Ovary (tissue), 3 donors: ENCODE measurements around the gene IRF2BP2.

Experiments used
- EP300 ChIP-seq: sonication (generic); formaldehyde crosslinking; IDR thresholded peaks from one replicate; pipeline ENCODE4 v1.6.1; 2017; ENCODE audit warnings: antibody characterized with exemption
- POLR2A ChIP-seq: fragments of 450-650 bp; IDR thresholded peaks from one replicate; pipeline ENCODE4 v1.6.1; 2017; ENCODE audit warnings: antibody characterized with exemption, mild to moderate bottlenecking, moderate library complexity
- TF ChIP-seq, protein P1 (sequence below), 3 donors: fragments of 450-650 bp in 2 of 3; fragments of 200-600 bp in 1 of 3; IDR thresholded peaks; one replicate each; pipeline versions ENCODE4 v1.5.1 to v1.8.0; 2016 to 2022; ENCODE audit warnings: antibody characterized with exemption in 3 of 3, mild to moderate bottlenecking in 1 of 3
- donor health status: DM: no; HTN: no; CAD: no.

DNA sequence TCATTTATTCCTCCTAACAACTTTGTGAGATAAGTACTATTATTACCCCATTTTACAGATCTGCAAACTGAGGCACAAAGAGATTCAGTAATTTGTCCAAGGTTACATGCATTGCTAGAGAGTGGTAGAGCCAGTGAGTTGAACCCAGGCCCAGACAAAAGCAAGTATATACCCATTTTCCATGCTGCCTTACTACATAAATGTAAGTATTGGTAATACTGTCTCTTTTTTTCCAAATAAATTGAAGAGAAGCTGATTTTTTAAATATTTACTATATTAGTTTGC, 33.8 kb upstream of the IRF2BP2 start:
- TF ChIP-seq, protein P1, sequence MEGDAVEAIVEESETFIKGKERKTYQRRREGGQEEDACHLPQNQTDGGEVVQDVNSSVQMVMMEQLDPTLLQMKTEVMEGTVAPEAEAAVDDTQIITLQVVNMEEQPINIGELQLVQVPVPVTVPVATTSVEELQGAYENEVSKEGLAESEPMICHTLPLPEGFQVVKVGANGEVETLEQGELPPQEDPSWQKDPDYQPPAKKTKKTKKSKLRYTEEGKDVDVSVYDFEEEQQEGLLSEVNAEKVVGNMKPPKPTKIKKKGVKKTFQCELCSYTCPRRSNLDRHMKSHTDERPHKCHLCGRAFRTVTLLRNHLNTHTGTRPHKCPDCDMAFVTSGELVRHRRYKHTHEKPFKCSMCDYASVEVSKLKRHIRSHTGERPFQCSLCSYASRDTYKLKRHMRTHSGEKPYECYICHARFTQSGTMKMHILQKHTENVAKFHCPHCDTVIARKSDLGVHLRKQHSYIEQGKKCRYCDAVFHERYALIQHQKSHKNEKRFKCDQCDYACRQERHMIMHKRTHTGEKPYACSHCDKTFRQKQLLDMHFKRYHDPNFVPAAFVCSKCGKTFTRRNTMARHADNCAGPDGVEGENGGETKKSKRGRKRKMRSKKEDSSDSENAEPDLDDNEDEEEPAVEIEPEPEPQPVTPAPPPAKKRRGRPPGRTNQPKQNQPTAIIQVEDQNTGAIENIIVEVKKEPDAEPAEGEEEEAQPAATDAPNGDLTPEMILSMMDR (IDR thresholded peaks at IDR 0.05): no peak
- TF ChIP-seq POLR2A (no peak), EP300 (no peak)
